GM19240 (cell line): ENCODE measurements around the gene HSPA1B.
"Not testable (repeated sequence)": the region's sequence is repeated elsewhere in the genome, so short reads cannot be mapped to it uniquely, and the experiment has no call there.

Experiments
- DNase-seq: peaks from one replicate; pipeline ENCODE4 v3.0.0; 2011; ENCODE audit warnings: low spot score; ENCODE audit not compliant: insufficient read length

HSPA1B gene

DNA sequence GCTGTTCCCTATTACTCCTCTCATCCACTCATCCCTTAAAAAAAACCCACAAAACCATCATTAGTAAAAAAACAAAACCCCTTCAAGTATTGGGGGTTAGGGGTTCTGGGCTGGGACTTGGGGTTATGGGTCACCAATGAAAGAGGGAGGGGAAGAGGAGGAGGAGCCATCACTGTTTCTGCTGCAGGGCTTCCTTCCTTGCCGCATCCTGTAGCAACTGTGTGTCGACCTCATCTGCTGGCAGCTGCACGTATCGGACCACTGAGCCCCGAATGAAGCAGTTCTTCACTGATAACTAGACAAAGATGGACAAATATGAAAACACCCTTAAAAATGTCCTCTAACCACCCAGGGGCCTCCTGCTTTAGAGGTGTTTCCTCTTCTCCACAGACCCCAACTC lies 29.9 kb upstream of the HSPA1B start:
- DNase-seq = no peak

DNA sequence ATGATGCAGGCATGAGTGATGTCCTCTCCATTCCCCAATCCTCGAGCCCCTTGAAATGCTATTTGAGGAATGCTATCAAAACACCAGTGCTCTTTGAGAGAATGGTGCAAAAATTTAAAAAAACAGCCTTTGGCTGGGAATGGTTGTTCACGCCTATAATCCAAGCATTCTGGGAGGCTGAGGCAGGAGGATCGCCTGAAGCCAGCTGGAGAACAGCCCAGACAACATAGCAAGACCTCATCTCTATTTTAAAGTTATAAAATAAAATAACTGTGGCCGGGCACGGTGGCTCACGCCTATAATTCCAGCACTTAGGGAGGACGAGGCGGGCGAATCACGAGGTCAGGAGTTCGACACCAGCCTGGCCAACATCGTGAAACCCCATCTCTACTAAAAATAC lies 27.8 kb upstream of the HSPA1B start:
- DNase-seq = no peak

DNA sequence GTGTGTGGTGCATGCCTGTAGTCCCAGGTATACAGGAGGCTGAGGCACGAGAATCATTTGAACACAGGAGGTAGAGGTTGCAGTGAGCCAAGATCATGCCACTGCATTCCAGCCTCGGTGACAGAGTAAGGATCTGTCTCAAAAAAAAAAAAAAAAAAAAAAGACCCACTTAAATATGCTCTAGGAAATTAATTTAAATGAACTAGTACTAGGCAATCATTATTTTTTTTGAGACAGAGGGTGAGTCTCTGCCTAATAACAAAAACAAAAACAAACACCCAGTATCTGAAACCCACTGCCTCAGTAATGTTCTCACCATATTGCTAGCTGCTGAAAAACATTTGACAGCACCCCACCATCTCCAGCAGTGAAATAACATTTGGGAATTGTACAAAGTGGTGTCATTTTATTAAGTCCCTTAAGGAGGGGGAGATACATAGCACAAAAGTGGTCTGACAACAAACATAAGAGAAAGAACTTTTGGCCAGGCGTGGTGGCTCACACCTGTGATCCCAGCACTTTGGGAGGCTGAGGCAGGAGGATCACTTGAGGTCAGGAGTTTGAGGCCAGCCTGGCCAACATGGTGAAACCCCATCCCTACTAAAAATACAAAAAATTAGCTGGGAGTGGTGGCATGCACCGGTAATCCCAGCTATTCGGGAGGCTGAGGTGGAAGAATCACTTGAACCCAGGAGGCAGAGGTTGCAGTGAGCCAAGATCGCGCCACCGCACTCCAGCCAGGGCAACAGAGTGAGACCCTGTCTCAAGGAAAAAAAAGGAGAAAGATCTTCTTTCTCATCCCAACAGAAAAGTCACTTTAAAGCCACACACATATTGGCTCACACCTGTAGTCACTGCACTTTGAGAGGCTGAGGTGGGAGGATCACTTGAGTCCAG lies 26.3 kb upstream of the HSPA1B start:
- not testable (repeated sequence) for DNase-seq

DNA sequence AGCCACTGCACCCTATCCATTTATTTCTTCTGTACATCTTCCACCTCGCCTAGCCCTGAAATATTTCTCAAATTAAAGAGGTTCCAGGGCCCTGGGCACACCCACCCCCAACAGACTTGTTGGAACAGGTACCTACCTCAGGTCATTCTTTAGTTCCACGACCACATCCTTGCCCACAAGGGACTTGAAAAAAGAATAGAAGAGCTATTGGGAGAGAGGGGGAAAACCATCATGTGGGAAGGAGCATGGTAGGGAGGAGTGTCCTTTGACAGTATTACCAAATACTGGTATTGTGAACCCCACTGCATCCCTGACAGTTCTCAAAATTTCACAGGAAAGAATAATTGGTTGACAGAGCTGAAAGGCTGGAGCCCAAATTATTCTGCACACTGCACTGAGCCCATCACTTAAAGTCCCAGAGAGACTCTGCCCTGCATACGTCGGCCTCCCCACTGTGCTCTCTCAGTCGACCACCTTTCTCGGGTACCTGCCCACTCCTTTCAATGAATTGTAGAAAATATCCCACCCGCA lies 21.5 kb upstream of the HSPA1B start:
- no peak for DNase-seq

DNA sequence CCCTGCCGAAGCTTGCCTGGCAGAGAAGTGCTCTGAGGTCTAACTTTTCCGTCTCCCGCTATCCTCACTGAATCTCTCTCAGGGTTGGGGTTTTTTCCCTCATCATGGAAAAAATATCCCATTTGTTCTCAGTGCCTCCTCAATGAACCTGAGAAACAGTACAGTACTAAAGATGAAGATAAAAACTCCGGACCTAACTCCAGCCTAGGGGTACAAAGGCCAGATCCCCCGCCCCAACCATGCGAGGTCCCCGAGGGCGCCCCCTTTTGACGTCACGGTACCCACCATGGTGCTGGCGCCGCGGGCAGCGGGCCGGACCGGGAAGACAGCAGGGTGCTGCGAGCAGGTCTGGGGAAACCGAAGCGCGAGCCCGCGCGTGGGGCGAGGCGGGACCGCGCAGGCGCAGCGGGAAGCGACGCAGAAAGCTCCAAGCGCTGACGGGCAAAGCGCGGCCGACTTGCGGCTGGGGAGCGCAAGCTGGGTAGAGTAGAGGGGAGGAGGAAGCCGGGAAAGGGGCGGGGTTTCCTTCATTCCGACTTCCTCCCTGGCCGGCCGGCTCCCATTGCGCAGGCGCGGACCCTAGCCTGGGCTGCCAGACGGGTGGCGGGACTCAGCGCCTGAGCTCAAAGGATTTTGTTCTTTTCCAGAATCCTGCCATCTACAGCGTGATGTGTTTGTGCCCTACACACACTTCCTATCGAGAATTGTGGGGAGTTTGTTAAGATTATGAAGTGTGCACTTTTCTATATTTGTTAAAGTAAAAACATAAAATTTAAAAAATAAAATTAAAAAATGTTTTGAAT lies 20.9 kb upstream of the HSPA1B start, which contains the start of gene LSM2:
TSS of gene LSM2 (minus strand) at position 497 of the 803 bp plus-strand sequence. CDS start at position 288, 209 bp downstream.
- peak; percentile 97 for DNase-seq

DNA sequence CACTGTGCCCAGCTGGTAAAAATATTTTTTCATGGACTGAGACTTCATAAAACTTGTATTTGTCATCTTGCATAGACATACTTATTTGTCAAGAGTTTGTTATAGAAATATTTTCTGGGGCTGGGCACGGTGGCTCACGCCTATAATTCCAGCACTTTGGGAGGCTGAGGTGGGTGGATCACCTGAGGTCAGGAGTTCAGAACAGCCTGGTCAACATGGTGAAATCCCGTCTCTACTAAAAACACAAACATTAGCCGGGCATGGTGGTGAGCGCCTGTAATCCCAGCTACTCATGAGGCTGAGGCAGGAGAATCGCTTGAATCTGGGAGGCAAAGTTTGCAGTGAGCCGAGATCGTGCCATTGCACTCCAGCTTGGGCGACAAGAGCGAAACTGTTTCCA lies 18.9 kb upstream of the HSPA1B start:
- DNase-seq = not testable (repeated sequence)

DNA sequence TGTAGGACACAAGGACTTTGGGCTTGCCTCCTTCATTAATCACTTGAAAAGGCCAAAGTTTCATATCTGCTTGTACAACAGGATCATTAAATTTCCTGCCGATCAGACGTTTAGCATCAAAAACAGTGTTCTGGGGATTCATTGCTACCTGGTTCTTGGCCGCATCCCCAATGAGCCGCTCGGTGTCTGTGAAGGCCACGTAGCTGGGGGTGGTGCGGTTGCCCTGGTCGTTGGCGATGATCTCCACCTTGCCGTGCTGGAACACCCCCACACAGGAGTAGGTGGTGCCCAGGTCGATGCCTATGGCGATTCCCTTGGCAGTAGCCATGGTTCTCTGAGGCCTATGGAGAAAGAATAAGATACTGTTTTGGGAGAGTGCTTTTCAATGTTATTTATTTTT lies 15.9 kb upstream of the HSPA1B start:
- DNase-seq = no peak

DNA sequence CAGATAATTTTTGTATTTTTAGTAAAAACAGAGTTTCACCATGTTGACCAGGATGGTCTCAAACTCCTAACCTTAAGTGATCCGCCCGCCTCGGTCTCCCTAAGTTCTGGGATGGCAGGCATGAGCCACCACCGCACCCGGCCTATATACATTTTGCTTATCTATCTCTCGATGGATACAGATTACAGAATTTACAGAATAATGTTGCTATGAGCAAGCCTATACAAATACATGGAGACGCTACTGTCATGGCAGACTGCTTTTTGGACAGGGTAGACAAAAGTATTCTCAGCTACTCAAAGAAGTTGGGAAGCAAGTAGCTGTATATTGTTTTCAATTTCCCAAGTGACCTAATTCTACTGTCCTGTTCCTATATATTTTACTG lies 14.1 kb upstream of the HSPA1B start:
- no peak for DNase-seq

DNA sequence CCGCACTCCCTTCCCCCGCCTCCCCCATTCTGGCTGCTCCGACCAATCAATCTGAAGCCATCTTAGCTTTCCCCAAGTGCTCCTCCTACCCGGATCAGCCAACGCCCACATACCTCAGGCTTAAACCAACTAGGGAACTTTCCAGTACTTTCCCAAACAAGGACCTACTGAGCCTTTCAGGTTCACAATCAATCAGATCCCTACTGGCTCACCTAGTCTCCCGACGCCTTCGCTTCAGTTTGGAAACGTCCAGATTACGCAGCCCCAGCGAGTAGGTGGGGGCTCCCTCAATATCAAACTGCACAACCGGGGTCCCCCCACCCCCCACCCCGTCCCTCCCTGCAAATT lies 12.9 kb upstream of the HSPA1B start:
- DNase-seq = no peak

DNA sequence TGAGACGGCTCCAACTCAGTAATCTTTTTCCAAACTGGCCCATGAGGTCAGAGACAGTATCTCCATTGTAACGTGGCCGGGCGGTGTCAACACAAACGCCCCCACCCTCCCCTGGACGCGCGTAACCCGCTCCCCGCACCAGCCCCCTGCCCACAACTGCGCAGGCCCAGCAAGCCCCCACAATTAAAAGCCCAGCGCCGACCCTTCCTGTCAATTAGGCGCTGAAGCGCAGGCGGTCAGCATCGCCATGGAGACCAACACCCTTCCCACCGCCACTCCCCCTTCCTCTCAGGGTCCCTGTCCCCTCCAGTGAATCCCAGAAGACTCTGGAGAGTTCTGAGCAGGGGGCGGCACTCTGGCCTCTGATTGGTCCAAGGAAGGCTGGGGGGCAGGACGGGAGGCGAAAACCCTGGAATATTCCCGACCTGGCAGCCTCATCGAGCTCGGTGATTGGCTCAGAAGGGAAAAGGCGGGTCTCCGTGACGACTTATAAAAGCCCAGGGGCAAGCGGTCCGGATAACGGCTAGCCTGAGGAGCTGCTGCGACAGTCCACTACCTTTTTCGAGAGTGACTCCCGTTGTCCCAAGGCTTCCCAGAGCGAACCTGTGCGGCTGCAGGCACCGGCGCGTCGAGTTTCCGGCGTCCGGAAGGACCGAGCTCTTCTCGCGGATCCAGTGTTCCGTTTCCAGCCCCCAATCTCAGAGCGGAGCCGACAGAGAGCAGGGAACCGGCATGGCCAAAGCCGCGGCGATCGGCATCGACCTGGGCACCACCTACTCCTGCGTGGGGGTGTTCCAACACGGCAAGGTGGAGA lies 12.3 kb upstream of the HSPA1B start, which contains the start of the genes HSPA1A and HSPA1L:
TSS of gene HSPA1A (plus strand) at position 519 of the 814 bp plus-strand sequence. CDS start at position 733, 214 bp downstream.
TSS of gene HSPA1L (minus strand) at position 259 of the 814 bp plus-strand sequence. CDS start 3,311 bp downstream, outside the sequence.
- DNase-seq = no peak

DNA sequence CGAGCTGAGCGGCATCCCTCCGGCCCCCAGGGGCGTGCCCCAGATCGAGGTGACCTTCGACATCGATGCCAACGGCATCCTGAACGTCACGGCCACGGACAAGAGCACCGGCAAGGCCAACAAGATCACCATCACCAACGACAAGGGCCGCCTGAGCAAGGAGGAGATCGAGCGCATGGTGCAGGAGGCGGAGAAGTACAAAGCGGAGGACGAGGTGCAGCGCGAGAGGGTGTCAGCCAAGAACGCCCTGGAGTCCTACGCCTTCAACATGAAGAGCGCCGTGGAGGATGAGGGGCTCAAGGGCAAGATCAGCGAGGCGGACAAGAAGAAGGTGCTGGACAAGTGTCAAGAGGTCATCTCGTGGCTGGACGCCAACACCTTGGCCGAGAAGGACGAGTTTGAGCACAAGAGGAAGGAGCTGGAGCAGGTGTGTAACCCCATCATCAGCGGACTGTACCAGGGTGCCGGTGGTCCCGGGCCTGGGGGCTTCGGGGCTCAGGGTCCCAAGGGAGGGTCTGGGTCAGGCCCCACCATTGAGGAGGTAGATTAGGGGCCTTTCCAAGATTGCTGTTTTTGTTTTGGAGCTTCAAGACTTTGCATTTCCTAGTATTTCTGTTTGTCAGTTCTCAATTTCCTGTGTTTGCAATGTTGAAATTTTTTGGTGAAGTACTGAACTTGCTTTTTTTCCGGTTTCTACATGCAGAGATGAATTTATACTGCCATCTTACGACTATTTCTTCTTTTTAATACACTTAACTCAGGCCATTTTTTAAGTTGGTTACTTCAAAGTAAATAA lies 10.2 kb upstream of the HSPA1B start:
- DNase-seq = not testable (repeated sequence)

DNA sequence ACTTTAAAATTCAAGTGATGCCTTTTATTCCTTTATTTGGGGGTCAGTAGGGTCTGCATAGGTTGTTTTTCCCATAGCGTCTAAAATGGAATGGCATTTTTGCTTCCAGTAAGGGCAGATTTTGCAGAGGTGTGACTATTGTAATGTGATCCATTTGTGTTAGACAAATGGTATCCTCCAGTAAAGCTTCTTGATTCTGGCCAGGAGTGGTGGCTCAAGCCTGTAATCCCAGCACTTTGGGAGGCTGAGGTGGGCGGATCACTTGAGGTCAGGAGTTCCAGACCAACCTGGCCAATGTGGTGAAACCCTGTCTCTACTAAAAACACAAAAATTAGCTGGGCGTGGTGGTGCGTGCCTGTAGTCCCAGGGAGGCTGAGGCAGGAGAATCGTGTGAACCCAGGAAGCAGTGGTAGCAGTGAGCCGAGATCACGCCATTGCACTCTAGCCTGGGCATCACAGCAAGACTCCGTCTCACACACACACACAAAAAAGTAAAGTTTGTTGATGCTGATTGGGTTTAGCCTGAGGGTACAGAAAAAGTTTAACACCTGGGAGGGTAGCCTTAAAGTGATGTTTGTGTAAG lies 9.5 kb upstream of the HSPA1B start:
- not testable (repeated sequence) for DNase-seq

DNA sequence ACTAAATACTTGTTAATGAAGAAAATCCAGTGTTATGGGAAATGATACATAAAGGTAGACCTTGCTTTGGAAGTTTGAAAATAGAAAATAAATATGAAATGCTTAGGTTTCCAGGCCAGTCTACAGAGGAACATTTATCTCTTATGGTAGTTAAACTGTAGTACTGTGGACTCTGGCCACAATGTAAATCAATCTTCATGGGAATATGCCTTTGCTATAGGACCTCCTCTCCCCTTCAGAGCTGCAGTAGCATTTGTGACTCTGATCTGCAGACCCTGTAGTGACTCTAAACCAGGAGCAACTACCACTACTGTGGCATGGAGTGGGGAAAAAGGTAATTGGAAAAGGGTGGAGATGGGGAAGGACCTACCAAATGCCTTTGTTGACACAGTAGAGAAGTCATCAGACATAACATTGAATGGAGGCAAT lies 7.7 kb upstream of the HSPA1B start:
- no peak for DNase-seq

DNA sequence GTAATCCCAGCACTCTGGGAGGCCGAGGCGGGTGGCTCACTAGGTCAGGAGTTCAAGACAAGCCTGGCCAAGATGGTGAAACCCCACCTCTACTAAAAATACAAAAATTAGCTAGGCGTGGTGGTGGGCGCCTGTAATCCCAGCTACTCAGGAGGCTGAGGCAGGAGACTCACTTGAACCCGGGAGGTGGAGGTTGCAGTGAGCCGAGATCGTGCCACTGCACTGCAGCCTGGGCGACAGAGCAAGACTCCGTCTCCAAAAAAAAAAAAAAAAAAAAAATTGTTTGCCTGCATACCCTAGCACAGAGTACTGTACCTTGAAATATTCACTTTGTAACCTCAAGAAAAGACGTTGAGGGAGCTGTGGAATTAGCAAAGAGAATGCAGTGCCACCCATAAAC lies 7.1 kb upstream of the HSPA1B start:
- DNase-seq = not testable (repeated sequence)

DNA sequence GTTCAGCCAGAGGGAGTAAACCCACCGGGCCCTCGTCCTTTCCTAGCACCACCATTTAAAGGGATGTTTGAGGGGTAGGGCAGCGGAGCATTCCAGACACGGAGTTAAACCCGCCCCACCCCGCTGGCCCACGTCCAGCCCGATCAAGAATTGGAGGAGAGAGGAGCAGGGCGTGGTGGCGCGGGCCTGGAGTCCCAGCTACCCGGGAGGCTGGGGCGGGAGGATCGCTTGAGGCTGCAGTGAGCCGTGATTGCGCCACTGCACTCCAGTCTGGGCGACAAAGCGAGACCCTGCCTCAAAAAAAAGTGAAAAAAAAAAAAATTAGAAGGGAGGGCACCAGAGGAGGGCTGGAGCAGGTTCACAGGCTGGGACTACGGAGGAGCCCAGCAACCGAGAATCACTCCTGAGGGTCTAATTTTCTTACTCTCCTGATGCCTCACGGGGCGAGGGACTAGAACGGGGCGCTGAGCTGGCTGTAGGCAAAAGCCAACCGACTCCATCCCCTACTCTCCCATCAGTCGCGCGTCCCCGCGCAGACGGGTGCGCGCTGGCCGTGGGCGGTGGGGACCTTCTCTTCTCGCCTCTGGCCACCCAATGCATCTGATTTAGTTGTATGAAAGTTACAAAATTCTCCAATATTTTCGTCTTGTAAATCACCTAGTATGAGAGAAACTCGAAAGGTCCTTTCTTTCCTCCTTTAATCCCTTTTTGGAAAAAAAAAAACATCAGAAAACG lies 6.1 kb upstream of the HSPA1B start:
- DNase-seq = no peak

DNA sequence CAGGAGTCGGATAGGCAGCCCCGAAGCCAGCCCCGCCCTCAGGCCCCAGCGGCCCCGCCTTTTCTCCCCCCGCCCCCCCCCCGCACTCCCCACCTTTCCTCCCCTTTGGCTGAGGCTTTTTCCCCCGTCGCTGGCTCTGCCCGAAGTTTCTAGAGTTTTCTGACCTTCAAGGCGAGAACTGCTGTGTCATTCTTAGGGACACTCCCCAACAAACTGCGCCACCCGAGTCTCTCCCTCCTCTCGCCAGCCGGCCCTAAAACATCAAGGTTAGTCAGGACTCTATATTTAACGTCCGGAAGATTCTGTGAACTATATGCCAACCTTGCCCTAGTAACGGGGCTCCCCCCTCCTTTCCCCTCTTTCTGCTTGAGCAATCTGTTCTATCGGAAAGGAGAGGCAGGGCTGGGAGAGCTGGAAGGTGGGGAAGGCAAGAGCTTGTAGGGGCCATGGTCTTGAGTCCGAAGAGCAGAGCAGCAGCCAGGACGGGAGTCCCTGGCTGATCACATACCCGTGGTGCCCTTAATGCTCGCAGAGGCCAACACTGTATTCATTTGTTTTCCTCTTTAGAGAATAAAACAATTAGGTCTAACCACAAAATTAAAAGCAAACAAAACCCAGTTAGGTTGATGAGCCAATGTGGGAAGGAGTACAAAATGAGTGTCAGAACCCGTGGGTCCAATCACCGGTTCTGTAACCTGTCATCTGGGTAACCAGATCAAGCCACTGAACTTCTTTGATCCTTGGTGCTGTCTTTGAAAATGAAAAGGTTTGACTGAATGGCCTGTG lies 5.3 kb upstream of the HSPA1B start:
- no peak for DNase-seq

DNA sequence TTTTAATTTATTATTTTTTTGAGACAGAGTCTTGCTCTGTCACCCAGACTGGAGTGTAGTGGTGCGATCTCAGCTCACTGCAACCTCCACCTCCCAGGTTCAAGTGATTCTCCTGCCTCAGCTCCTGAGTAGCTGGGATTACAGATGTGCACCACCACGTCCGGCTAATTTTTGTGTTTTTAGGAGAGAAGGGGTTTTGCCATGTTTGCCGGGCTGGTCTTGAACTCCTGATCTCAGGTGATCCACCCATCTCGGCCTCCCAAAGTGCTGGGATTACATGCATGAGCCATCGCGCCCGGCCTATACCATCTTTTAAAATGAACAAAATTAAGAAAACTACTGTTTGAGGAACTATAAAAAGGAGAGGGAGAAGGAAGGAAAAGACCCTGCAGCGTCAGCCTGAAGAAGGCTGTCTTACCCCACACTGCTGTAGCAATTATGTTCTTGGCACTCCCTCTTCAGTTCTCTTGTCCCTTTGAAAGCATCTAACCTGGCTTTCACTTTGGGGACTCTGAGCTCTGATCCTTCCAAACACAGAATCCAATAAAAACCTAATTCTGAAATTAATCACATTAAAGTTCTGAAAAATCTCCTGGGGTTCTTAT lies 3.8 kb upstream of the HSPA1B start:
- not testable (repeated sequence) for DNase-seq

DNA sequence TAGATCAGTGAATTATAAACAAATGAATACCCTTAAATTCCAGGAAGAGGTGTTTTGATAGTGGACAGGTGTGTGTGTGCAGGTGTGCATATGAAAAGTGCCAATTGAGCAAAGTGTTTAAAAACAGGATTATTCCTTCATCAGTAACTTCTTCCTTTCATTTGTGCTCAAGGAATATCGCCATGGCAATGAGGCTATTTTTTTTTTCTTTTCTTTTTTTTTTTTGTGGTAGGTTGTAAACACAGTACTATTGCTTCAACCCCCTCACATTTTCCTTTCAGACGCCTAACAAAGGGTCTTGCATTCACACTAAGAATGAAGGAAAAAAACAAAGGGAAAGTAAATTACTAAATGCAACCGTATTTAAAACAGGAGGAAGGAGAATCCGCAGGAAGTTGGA lies 2.0 kb upstream of the HSPA1B start:
- DNase-seq = no peak
